GM12892 (cell line): ENCODE data around the gene LMTK2.
A peak's percentile ranks its signal among the peaks of the same experiment; 100 is the strongest.

Source experiments
- DNase-seq: peaks from one replicate; pipeline ENCODE4 v3.0.0; 2011; ENCODE audit not compliant: insufficient read length
- FAIRE-seq: peaks from 2 replicates; lab custom pipeline; 2011; peaks lifted over from hg19 to GRCh38; lab: Jason Lieb, UNC
- POLR2A ChIP-seq: IDR thresholded peaks from 2 replicates; pipeline ENCODE4 v1.6.1; 2011; ENCODE audit warnings: low read depth, low read length, control low read depth
- POLR2AphosphoS5 ChIP-seq: IDR thresholded peaks from 2 replicates; pipeline ENCODE4 v1.6.1; 2011; ENCODE audit warnings: low read depth, low read length, control low read depth
- TAF1 ChIP-seq: IDR thresholded peaks from 2 replicates; pipeline ENCODE4 v1.6.1; 2011; ENCODE audit warnings: low read depth, mild to moderate bottlenecking, control low read depth, low read length, borderline replicate concordance

LMTK2 gene

DNA sequence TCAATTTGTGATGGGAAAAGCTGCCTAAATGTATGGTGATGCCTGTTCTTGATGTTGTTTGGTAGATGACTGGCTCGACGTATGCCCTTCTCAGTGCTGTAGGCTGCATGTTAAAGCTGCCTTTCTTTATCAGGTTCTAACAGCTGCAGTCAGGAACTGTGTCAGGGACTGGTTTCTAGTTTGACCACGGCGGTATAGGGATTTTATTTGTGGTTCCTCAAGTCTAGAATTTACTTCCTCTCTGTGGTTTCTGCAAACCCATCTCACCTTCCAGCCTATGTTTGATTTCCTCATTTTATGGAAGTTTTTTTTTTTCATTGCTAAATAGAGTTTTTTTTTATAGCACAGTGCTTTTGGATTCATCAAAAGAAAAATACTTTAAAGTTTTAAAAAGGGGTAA, 26.5 kb downstream of the LMTK2 start:
- DNase-seq = peak; percentile 39
- TF ChIP-seq POLR2A (no peak), POLR2AphosphoS5 (no peak), TAF1 (no peak)
- FAIRE-seq = peak; percentile 89

DNA sequence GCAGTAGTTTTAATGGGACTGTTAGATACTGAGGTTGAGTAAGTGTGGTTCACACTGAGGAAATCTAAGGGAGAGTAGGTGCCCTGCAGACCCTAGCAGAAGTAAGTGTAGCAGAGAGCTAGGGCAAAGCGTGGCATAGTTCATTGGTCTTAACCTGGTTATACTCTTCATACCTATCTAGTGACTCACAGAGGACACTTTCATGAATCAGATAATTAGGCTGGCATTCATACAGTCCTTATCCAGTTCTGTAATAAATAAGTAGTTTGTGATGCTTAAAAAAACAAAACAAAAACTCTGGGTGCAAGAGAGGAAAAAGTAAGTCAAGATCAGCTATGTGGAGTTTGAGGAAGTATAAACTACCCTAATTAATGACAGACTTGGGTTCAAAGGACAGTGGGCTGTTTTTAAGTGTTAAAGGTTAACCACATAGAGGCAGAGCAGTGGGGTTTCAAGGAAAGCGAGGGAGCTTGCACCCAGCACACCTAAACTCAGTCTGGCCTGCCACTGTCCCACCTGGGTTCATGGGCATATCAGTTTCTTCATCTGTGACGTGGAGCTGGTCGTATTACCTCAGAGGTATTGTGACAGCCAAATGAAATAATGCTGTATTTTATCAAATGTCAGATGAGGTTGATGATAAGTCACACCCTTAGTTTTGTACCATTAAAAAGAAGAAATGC, 27.1 kb downstream of the LMTK2 start:
- FAIRE-seq (no peak), DNase-seq (no peak)
- no peak for TF ChIP-seq POLR2A
- TF ChIP-seq TAF1 = no peak
- TF ChIP-seq POLR2AphosphoS5 = no peak

DNA sequence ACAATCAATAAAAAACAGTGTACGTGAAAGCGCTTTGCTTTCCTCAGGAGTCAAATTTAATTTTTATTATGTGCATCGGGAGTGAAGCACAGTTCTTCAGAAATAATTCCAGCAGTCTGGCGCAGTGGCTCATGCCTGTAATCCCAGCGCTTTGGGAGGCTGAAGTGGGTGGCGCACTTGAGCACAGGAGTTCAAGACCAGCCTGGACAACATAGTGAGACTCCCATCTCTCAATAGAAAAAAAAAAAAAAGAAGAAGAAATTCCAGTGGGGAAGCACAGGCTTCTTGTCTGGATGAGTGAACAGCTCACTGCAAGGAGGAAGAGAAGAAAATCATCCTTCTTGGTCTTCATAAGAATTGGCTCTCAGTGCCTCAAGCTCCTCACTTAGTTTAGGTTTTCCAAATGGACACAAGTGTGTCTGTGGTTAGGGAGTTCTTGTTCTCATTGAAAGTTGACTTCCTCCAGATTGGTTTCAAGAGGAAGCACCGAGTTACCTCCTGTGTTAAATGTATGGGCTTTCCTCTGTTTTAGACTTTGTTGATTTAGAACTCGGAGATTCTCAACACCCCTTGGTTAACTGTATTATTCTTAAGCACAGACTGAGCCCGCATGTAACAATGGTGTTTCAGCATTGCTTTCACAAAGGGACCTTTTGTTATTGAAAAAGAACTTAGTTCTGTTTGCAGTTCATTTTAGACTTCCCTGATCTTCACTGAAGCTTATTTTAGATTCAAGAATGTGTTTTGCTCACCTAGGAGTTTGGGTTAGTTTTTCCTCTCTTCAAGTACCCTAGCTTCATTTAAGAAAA, 28.0 kb downstream of the LMTK2 start:
- FAIRE-seq = no peak
- no peak for DNase-seq
- no peak for TF ChIP-seq POLR2AphosphoS5
- no peak for TF ChIP-seq POLR2A

DNA sequence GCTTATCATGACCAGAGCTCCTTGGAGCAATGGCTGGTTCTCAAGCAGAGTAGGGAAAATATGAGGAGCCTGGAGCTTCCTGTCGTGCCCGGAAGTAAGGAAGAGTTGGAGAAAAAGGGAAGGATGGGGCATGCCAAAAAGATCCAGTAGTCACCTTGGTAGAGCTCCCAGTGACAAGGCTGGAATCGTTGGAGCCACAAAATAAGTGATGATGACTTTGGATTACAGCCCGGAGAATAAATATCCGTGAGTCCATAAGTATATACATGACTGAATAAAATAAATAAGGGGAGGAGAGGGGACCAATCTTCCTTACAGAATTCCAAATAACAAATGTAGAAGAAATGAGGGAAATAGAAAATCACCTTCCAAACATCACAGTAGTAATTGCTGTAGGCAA, 29.3 kb downstream of the LMTK2 start:
- FAIRE-seq = no peak
- TF ChIP-seq POLR2A (no peak), POLR2AphosphoS5 (no peak)
- DNase-seq = no peak

DNA sequence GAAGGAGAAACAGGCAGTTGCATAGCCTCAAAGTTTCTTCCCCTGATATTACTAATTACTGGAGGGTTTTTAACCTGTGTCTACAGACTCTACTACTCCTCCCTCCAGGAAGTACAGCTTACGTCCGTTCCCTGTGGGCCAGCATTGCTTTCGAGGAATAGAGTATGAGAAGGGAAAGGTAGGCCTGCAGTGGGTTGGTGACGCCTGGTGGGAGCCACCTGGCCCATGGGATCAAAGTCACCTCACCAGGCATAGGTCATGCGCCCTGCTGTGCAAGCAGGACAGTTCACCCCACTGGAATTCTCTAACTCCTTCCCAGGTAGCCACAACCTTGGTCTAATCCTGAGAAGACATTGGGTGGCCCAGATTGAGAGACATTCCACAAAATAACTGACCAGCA, 29.8 kb downstream of the LMTK2 start:
- DNase-seq (no peak), FAIRE-seq (no peak)
- TF ChIP-seq POLR2A (no peak), POLR2AphosphoS5 (no peak), TAF1 (no peak)

DNA sequence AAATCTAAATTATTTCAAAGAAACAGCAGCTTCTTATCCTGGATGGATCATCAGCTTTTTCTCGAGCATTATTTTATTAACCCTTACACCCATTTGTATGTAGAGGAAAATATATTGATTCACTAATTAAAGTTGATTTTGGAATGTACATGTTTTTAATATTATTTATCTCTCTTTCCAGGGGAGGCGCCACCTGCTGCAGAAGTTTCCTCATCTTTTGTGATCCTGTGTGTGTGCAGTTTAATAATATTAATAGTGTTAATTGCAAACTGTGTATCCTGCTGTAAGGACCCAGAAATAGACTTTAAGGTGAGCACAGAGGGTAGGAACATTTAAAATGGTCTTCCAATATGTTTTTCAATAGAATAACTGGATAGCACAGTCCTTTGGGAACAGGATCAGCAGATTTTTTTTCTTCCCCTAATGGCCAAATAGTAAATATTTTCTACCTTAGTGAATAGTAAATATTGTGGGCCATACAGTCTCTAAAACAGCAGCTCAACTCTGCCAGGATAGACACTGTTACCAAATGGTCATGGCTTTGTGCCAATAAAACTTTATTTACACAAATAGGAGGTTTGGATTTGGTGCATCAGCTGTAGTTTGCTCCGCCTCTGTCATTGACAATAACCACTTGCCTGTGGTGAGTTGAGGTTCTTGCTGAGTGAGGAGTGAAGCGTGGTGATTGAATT, 30.6 kb downstream of the LMTK2 start:
- no peak for TF ChIP-seq POLR2AphosphoS5
- no peak for TF ChIP-seq POLR2A
- no peak for TF ChIP-seq TAF1
- no peak for DNase-seq
- FAIRE-seq = no peak

DNA sequence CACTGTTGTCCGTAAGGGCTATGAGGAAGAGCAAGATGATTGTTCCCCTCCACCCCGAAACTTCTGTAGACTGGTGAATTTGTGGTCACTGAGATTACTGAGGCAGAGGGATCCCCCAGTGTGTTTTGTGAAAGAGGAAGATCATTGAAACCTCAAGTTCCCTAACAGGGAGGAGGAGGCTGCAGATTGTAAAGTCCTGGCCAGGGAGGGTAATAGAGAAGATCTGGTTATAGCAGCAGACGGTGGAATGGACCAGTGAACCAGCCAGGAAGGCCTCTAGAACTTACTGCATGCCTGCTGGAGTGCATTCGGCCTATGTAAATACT, 31.1 kb downstream of the LMTK2 start:
- DNase-seq (peak; percentile 31), FAIRE-seq (peak; percentile 85)

DNA sequence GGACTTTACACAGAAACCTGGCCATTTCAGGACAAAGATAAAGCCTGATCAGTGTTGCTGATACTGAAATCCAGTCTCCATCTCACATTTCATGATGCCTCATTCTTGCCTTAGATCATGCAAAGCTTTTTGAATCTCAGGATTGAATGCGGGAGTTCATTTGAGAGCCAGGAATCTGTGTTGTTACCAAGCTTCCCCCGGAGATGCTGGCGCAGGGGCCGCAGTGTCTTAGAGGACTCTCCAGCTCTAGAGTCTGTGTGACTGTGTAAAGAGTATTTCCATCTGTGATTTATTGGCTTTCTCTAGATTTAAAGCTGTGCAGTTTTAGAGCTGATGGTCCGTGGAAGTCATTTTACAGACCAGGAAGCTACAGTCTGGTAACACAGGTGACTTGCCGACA, 32.0 kb downstream of the LMTK2 start:
- no peak for TF ChIP-seq POLR2AphosphoS5
- no peak for TF ChIP-seq TAF1
- TF ChIP-seq POLR2A = no peak
- DNase-seq = no peak
- no peak for FAIRE-seq

More for the DNA sequence above, 31.1 kb downstream of the LMTK2 start:
- TF ChIP-seq POLR2A = no peak
- no peak for TF ChIP-seq TAF1
- no peak for TF ChIP-seq POLR2AphosphoS5

DNA sequence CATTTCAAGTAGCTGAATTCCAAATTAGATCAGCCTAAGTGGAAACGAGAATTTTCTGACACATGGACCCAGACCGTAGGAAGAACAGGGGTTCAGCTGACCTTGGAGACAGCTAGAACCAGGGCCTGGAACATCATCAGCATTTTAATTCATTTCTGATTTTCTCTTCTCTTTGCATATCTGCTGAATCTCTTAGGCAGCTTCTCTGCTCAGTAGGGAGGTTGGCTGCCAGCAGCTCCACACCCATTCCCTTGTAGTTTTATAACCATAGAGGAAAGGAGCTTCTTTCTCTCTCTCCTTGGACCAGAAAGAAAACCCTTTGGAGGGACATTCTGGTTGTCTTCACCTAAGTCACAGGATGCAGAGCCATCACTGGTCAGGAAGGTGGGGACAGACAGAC, 36.0 kb downstream of the LMTK2 start:
- FAIRE-seq = no peak
- no peak for TF ChIP-seq POLR2AphosphoS5
- TF ChIP-seq TAF1 = no peak
- TF ChIP-seq POLR2A = no peak
- no peak for DNase-seq

DNA sequence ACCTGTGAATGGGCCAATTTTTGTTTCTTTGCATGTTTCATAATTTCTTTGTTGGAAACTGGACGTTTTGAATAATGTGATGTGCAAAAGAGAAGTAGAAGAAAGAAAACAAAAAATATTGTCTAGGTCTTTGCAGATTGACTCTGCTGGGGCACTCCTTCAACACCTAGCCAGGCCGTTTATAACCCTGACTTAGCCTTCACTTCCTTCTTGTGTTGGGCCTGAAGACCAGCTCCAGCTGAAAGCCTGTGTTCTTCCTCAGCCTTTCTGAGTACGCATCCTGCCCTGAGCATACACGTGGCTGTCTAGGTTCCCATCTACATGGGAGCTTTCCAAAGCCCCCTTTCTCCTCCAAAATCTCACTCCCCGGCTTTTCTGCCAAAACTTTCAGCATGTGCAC, 41.9 kb downstream of the LMTK2 start:
- TF ChIP-seq POLR2A (no peak), TAF1 (no peak), POLR2AphosphoS5 (no peak)
- FAIRE-seq (no peak), DNase-seq (no peak)

DNA sequence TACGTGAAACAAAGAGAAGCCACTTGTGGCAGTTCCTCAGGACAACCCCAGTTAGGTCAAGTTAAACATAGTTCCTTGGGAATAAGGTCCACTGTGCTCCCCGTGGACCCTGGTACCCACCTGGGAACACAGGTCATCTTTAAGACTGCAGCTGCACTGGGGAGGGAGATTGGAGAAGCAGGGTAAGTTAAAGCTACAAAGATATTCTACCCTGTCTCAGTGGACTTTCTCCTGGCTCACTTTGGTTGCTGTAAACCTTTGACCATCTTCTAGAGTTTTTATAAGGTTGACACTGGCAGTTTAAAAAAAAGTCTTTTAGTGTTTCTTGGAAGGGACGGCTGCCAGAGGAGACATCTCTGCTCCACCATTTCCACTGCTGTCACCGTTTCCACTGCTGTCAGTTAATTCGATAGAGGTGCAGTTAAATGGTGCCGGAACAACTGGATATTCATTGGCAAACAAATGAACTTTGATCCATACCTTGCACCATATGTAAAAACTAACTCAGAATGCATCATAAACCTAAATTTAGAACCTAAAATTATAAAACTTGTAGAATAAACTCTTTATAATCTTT, 42.5 kb downstream of the LMTK2 start:
- FAIRE-seq = no peak
- TF ChIP-seq POLR2A = no peak
- TF ChIP-seq POLR2AphosphoS5 = no peak
- TF ChIP-seq TAF1 = no peak

More for the DNA sequence above, 42.5 kb downstream of the LMTK2 start:
- no peak for DNase-seq
